Heart right ventricle (tissue), 16 donors: ENCODE measurements around the gene PPIP5K1. TPM values are rescaled to one million over a fixed set of nuclear protein-coding genes. Genes with fewer than 3 reads are reported as not detected.
"Not testable (repeated sequence)": the region's sequence is repeated elsewhere in the genome, so short reads cannot be mapped to it uniquely, and the experiment has no call there.

Experiments
- ATAC-seq, 8 donors: fragments of 200-7000 bp; cut with Tn5 transposase; one replicate each; pipeline ENCODE4 v1.9.1; 2020; ENCODE audit warnings: mild to moderate bottlenecking in 8 of 8, moderate library complexity in 8 of 8, moderate number of reproducible peaks in 1 of 8
- DNase-seq, 2 donors: peaks; one replicate each; pipeline ENCODE4 v3.0.0-alpha.2; 2020
- H3K27ac ChIP-seq, 10 donors: fragments of 200-600 bp; sonication (generic) in 2 of 10; one replicate each; pipeline versions ENCODE4 v1.5.0 to v1.8.0; 2020 to 2022; ENCODE audit warnings: mild to moderate bottlenecking in 3 of 10
- H3K27me3 ChIP-seq, 7 donors: fragments of 200-600 bp; one replicate each; pipeline ENCODE4 v1.8.0; 2021 to 2022; ENCODE audit warnings: mild to moderate bottlenecking in 2 of 7
- H3K36me3 ChIP-seq, 9 donors: fragments of 200-600 bp; sonication (generic) in 1 of 9; one replicate each; pipeline versions ENCODE4 v1.5.0 to v1.8.0; 2020 to 2022; ENCODE audit warnings: mild to moderate bottlenecking in 2 of 9
- H3K4me1 ChIP-seq, 9 donors: fragments of 200-600 bp; sonication (generic) in 1 of 9; one replicate each; pipeline versions ENCODE4 v1.5.0 to v1.8.0; 2020 to 2022; ENCODE audit warnings: mild to moderate bottlenecking in 4 of 9
- H3K4me3 ChIP-seq, 10 donors: fragments of 200-600 bp; sonication (generic) in 2 of 10; one replicate each; pipeline versions ENCODE4 v1.5.0 to v1.8.0; 2020 to 2022; ENCODE audit warnings: mild to moderate bottlenecking in 7 of 10, moderate library complexity in 2 of 10
- H3K9me3 ChIP-seq, 11 donors: fragments of 200-600 bp in 10 of 11; sonication (generic) in 2 of 11; one replicate each; pipeline versions ENCODE4 v1.5.0 to v1.8.0; 2013 to 2022; ENCODE audit warnings: mild to moderate bottlenecking in 2 of 11, control low read depth in 1 of 11, moderate library complexity in 1 of 11
- CTCF ChIP-seq, 9 donors: fragments of 200-600 bp; sonication (generic) in 2 of 9; IDR thresholded peaks; one replicate each; pipeline versions ENCODE4 v1.5.0 to v1.8.0; 2021 to 2022; ENCODE audit warnings: antibody characterized with exemption in 9 of 9, mild to moderate bottlenecking in 5 of 9, moderate library complexity in 1 of 9
- WGBS, 2 donors: extraction: QIAGEN DNeasy Blood & Tissue Kit; methylation state at CpG; one replicate each; pipeline ENCODE4 v1.1.7; 2013; ENCODE audit warnings: inconsistent platforms in 1 of 2; 5-methylcytosine and 5-hydroxymethylcytosine counted together
- intact Hi-C, 10 donors: fragments of 100-400 bp; cut with DNase I; formaldehyde crosslinking; loops; one replicate each; pipeline versions ENCODE4 v1.11.1 to v1.14.2; 2022
- polyA plus RNA-seq, 2 donors: library from polyadenylated mRNA; stranded (reverse); fragments of 200-250 nt; gene quantifications; one replicate each; pipeline ENCODE4 v1.2.3, GENCODE V29; 2013
- total RNA-seq, 10 donors: library from RNA; stranded (reverse); fragmentation: NEBNext Ultra II Directional in 3 of 10; extraction: Animal tissue kit (Norgen Biotek cat#: 25700) in 3 of 10; gene quantifications; one replicate each; pipeline versions ENCODE4 v1.2.1 to v1.2.4, GENCODE V29; 2021 to 2023
- donor health status: Arrhythmogenic right ventricular cardiomyopathy.
- donor health status: ischemic (EF 13 %, LVEDD 7.1; RV severe dilation, severe dysfunction).
- donor health status: healthy with polysubstance abuse.
- donor health status: DM: no; HTN: yes; CAD: no.
- donor health status: DM: no; HTN: no; CAD: no.
- donor health status: ischemic (EF 25% LVEDD 6.9; RV normal size, moderate dysfunction).
- donor health status: ischemic (EF 25% LVEDD 5.7; RV mildly dilated, moderate dysfunction).
- donor health status: healthy.
- donor health status: DM: yes; HTN: yes; CAD: no.
- donor health status: Ischemic cardiomyopathy.
- donor health status: ischemic (EF 35%, LVEDD 5.7; RV mildly dilated, moderate dysfunction).
- donor health status: nonischemic (EF 11% LVEDD 7.7; RV severe dilation, severe dysfunction).
- donor health status: DM: yes; HTN: yes; CAD: no.
- donor health status: PGD.
- donor health status: ischemic (EF 29% LVEDD 5.4; RV normal size, mild dysfunction).
- donor health status: nonischemic (EF 23%, LVEDD 6.1; RV moderate dilation, normal function).

Gene PPIP5K1
- total and polyA plus RNA-seq, 12 donors, result 3.2 to 33.9 (median 16.2) TPM

- DNase-seq, ATAC-seq, H3K9me3 ChIP-seq, H3K27ac ChIP-seq, H3K36me3 ChIP-seq, H3K4me1 ChIP-seq, H3K4me3 ChIP-seq, intact Hi-C loops: not testable (repeated sequence)
- H3K27me3 ChIP-seq, result peaks cover 0 to 19% (median 3%) of the 10 kb centered on the region in 7 donors
- WGBS, 2 donors, result 79 to 82% methylated on average over 3 to 6 of the region's 6 CpGs
These were observed 9.1 kb upstream of the PPIP5K1 start for GRCh38 chr15:43599131-43599530.

- H3K4me1 ChIP-seq, H3K36me3 ChIP-seq, H3K9me3 ChIP-seq, H3K27me3 ChIP-seq, intact Hi-C loops, DNase-seq, H3K27ac ChIP-seq, H3K4me3 ChIP-seq: not testable (repeated sequence)
- ATAC-seq, result peak in 6 of 8 donors; percentile 17 to 62 (median 40)
- no CpG with 5 or more reads among the region's 43 CpGs for WGBS, 2 donors
These were observed 3.6 kb upstream of the PPIP5K1 start, which contains the start of gene CKMT1B for GRCh38 chr15:43593328-43594190. CKMT1B (plus strand) TSS chr15:43594027; CDS start chr15:43594219, 192 bp downstream.

- H3K4me3 ChIP-seq, ATAC-seq, intact Hi-C loops, H3K27ac ChIP-seq, H3K4me1 ChIP-seq, H3K9me3 ChIP-seq, H3K36me3 ChIP-seq, DNase-seq, H3K27me3 ChIP-seq: not testable (repeated sequence)
- WGBS, 2 donors, result 17% methylated on average over 4 of the region's 8 CpGs
These were observed 2.8 kb upstream of the PPIP5K1 start for GRCh38 chr15:43592841-43593240.

GRCh38 chr15:43574607-43575006 is 15.4 kb downstream of the PPIP5K1 start:
- H3K36me3 ChIP-seq, H3K4me1 ChIP-seq, H3K27me3 ChIP-seq, H3K4me3 ChIP-seq, ATAC-seq, H3K27ac ChIP-seq, DNase-seq, intact Hi-C loops, H3K9me3 ChIP-seq: not testable (repeated sequence)
- no CpG with 5 or more reads among the region's 1 CpG for WGBS, 2 donors

- H3K27me3 ChIP-seq, DNase-seq, H3K4me1 ChIP-seq, H3K27ac ChIP-seq, H3K36me3 ChIP-seq, H3K4me3 ChIP-seq, H3K9me3 ChIP-seq, intact Hi-C loops, ATAC-seq: not testable (repeated sequence)
- WGBS, 2 donors, result no CpG with 5 or more reads among the region's 2 CpGs
These were observed 23.4 kb downstream of the PPIP5K1 start for GRCh38 chr15:43566615-43567014.

- H3K4me1 ChIP-seq, ATAC-seq, H3K36me3 ChIP-seq, DNase-seq, H3K9me3 ChIP-seq, H3K4me3 ChIP-seq, H3K27me3 ChIP-seq, H3K27ac ChIP-seq, intact Hi-C loops: not testable (repeated sequence)
- WGBS, 2 donors, result no CpG with 5 or more reads among the region's 8 CpGs
These were observed 26.2 kb downstream of the PPIP5K1 start for GRCh38 chr15:43563793-43564192.

- H3K4me1 ChIP-seq, ATAC-seq, intact Hi-C loops, H3K4me3 ChIP-seq, DNase-seq, H3K27ac ChIP-seq, H3K27me3 ChIP-seq, H3K9me3 ChIP-seq: not testable (repeated sequence)
- peaks cover 0 to 16% (median 0%) of the 10 kb centered on the region in 9 donors for H3K36me3 ChIP-seq
- 92% methylated on average over 2 of the region's 3 CpGs; no CpG with 5 or more reads in 1 of the 2 donors for WGBS, 2 donors
These were observed 27.3 kb downstream of the PPIP5K1 start for GRCh38 chr15:43562753-43563152.

GRCh38 chr15:43552986-43553385 is 37.0 kb downstream of the PPIP5K1 start:
- Histone ChIP-seq H3K4me1 (peaks cover 0 to 5% (median 0%) of the 10 kb centered on the region in 9 donors), H3K27ac (no peak overlapping the region), H3K9me3 (peaks cover 0 to 1% (median 0%) of the 10 kb centered on the region in 11 donors), H3K36me3 (peaks cover 0 to 62% (median 9%) of the 10 kb centered on the region in 9 donors), H3K4me3 (no peak overlapping the region), H3K27me3 (no peaks in the 10 kb centered on the region)
- TF ChIP-seq CTCF (IDR thresholded peaks at IDR 0.05), result no peak
- WGBS, 2 donors, result 81% methylated on average over 2 of the region's 2 CpGs
- ATAC-seq (no peak), DNase-seq (no peak)
- intact Hi-C loops, result no loop called here
